ENCODE data around the gene RPS6KA1.

- TF ChIP-seq POLR2A (IDR thresholded peaks at IDR 0.05) (no peak), CTCF (IDR thresholded peaks at IDR 0.05) (no peak)
Measured at GRCh38 chr1:26541431-26541815, 11.9 kb downstream of the RPS6KA1 start.
